ENCODE data around the gene CCPG1.

DNA sequence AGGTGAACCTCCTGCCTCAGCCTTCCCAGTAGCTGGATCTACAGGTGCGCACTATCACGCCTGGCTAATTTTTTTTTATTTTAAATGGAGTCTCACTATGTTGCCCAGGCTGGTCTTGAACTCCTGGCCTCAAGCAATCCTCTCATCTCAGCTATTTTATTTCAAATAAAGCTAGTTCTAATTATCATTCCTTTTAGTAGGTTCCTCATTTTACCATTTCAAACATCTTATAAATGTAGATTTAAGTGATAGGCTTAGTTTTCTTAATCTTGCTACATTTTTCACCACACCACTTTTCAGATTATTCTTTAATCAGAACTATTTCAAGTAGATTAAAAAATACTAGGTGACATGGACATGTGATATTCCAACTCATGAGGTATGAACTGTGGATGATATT is 58.9 kb downstream of the CCPG1 start:
- TF ChIP-seq, protein P1, sequence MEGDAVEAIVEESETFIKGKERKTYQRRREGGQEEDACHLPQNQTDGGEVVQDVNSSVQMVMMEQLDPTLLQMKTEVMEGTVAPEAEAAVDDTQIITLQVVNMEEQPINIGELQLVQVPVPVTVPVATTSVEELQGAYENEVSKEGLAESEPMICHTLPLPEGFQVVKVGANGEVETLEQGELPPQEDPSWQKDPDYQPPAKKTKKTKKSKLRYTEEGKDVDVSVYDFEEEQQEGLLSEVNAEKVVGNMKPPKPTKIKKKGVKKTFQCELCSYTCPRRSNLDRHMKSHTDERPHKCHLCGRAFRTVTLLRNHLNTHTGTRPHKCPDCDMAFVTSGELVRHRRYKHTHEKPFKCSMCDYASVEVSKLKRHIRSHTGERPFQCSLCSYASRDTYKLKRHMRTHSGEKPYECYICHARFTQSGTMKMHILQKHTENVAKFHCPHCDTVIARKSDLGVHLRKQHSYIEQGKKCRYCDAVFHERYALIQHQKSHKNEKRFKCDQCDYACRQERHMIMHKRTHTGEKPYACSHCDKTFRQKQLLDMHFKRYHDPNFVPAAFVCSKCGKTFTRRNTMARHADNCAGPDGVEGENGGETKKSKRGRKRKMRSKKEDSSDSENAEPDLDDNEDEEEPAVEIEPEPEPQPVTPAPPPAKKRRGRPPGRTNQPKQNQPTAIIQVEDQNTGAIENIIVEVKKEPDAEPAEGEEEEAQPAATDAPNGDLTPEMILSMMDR (tag by site-specific recombination; IDR thresholded peaks at IDR 0.05) = no peak
- no peak for TF ChIP-seq SALL2 (tag by site-specific recombination; IDR thresholded peaks at IDR 0.05; ENCODE audit: borderline replicate concordance)
- TF ChIP-seq, protein P2, sequence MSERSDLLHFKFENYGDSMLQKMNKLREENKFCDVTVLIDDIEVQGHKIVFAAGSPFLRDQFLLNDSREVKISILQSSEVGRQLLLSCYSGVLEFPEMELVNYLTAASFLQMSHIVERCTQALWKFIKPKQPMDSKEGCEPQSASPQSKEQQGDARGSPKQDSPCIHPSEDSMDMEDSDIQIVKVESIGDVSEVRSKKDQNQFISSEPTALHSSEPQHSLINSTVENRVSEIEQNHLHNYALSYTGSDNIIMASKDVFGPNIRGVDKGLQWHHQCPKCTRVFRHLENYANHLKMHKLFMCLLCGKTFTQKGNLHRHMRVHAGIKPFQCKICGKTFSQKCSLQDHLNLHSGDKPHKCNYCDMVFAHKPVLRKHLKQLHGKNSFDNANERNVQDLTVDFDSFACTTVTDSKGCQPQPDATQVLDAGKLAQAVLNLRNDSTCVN (tag by site-specific recombination; optimal IDR thresholded peaks at IDR 0.05) = no peak
- TF ChIP-seq ZNF335 (tag by site-specific recombination; conservative IDR thresholded peaks at IDR 0.05) = no peak
- no peak for TF ChIP-seq GLIS1 (tag by site-specific recombination; IDR thresholded peaks at IDR 0.05)
- no peak for TF ChIP-seq SP3 (tag by site-specific recombination; IDR thresholded peaks at IDR 0.05)
- TF ChIP-seq HOXC10 (CRISPR knock-in tag; IDR thresholded peaks at IDR 0.05) = no peak
- TF ChIP-seq, protein P3, sequence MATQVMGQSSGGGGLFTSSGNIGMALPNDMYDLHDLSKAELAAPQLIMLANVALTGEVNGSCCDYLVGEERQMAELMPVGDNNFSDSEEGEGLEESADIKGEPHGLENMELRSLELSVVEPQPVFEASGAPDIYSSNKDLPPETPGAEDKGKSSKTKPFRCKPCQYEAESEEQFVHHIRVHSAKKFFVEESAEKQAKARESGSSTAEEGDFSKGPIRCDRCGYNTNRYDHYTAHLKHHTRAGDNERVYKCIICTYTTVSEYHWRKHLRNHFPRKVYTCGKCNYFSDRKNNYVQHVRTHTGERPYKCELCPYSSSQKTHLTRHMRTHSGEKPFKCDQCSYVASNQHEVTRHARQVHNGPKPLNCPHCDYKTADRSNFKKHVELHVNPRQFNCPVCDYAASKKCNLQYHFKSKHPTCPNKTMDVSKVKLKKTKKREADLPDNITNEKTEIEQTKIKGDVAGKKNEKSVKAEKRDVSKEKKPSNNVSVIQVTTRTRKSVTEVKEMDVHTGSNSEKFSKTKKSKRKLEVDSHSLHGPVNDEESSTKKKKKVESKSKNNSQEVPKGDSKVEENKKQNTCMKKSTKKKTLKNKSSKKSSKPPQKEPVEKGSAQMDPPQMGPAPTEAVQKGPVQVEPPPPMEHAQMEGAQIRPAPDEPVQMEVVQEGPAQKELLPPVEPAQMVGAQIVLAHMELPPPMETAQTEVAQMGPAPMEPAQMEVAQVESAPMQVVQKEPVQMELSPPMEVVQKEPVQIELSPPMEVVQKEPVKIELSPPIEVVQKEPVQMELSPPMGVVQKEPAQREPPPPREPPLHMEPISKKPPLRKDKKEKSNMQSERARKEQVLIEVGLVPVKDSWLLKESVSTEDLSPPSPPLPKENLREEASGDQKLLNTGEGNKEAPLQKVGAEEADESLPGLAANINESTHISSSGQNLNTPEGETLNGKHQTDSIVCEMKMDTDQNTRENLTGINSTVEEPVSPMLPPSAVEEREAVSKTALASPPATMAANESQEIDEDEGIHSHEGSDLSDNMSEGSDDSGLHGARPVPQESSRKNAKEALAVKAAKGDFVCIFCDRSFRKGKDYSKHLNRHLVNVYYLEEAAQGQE (tag by site-specific recombination; IDR thresholded peaks at IDR 0.05) = no peak
- no peak for TF ChIP-seq ZNF140 (tag by site-specific recombination; IDR thresholded peaks at IDR 0.05)
- TF ChIP-seq, protein P4, sequence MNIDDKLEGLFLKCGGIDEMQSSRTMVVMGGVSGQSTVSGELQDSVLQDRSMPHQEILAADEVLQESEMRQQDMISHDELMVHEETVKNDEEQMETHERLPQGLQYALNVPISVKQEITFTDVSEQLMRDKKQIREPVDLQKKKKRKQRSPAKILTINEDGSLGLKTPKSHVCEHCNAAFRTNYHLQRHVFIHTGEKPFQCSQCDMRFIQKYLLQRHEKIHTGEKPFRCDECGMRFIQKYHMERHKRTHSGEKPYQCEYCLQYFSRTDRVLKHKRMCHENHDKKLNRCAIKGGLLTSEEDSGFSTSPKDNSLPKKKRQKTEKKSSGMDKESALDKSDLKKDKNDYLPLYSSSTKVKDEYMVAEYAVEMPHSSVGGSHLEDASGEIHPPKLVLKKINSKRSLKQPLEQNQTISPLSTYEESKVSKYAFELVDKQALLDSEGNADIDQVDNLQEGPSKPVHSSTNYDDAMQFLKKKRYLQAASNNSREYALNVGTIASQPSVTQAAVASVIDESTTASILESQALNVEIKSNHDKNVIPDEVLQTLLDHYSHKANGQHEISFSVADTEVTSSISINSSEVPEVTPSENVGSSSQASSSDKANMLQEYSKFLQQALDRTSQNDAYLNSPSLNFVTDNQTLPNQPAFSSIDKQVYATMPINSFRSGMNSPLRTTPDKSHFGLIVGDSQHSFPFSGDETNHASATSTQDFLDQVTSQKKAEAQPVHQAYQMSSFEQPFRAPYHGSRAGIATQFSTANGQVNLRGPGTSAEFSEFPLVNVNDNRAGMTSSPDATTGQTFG (tag by site-specific recombination; IDR thresholded peaks at IDR 0.05; ENCODE audit: borderline replicate concordance) = no peak
- TF ChIP-seq, protein P5, sequence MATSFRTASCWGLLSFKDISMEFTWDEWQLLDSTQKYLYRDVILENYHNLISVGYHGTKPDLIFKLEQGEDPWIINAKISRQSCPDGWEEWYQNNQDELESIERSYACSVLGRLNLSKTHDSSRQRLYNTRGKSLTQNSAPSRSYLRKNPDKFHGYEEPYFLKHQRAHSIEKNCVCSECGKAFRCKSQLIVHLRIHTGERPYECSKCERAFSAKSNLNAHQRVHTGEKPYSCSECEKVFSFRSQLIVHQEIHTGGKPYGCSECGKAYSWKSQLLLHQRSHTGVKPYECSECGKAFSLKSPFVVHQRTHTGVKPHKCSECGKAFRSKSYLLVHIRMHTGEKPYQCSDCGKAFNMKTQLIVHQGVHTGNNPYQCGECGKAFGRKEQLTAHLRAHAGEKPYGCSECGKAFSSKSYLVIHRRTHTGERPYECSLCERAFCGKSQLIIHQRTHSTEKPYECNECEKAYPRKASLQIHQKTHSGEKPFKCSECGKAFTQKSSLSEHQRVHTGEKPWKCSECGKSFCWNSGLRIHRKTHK (tag by site-specific recombination; IDR thresholded peaks at IDR 0.05) = no peak
- no peak for TF ChIP-seq YY1 (tag by site-specific recombination; IDR thresholded peaks at IDR 0.05)
